DMS 273 (cell line): ENCODE results near the gene SCN1B.
A peak's percentile ranks its signal among the peaks of the same experiment; 100 is the strongest.

Experiments
- DNase-seq: peaks from one replicate; lab custom pipeline; 2025; ENCODE audit not compliant: unreplicated experiment; lab: John Stamatoyannopoulos, UW

The SCN1B gene

GRCh38 chr19:35051796-35052195, 21.5 kb downstream of the SCN1B start:
- no peak for DNase-seq

- no peak for DNase-seq
Measured at GRCh38 chr19:35052599-35053190, 22.4 kb downstream of the SCN1B start.

DNA sequence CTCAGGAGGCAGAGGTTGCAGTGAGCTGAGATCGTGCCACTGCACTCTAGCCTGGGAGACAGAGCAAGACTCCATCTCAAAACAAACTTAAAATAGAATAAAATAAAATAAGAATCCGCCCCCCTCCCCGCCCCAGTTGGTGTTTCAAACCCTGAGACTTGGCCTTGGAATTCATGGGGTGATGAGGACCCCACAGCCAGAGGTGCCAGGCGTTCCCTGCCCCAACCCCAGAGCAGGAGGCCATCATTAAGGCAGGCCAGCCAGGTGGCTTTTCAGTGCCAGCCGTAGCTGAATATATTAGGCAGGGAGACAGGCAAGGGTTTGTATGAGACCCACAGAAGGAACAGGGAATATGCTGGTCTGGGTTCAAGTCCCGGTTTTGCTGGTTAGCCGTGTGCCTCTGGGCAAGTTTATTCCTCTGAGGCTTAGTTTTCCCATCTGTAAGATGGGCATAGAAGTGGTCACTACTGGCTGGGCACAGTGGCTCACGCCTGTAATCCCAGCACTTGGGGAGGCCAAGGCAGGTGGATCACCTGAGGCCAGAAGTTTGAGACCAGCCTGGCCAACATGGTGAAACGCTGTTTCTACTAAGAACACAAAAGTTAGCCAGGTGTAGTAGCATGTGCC, 23.5 kb downstream of the SCN1B start:
- DNase-seq, result no peak

GRCh38 chr19:35054626-35055025, 24.4 kb downstream of the SCN1B start:
- DNase-seq, result no peak

- DNase-seq, result peak; percentile 52
Measured at GRCh38 chr19:35055715-35056179, 25.5 kb downstream of the SCN1B start.

GRCh38 chr19:35056513-35057063, 26.3 kb downstream of the SCN1B start:
- peak; percentile 81 for DNase-seq

DNA sequence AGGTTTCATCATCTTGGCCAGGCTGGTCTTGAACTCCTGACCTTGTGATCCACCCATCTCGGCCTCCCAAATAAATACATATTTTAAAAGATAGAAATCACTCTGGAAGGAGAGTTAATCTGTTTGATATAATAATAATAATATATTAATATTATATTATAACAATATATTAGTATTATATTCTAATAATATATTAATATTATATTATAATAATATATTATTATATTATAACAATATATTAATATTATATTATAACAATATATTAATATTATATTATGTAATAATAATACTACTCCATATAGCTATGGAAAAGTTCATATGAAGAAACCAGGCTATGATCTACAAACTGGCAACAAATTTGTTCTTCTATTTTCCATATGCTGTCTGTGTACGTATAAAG, 28.1 kb downstream of the SCN1B start:
- no peak for DNase-seq

DNA sequence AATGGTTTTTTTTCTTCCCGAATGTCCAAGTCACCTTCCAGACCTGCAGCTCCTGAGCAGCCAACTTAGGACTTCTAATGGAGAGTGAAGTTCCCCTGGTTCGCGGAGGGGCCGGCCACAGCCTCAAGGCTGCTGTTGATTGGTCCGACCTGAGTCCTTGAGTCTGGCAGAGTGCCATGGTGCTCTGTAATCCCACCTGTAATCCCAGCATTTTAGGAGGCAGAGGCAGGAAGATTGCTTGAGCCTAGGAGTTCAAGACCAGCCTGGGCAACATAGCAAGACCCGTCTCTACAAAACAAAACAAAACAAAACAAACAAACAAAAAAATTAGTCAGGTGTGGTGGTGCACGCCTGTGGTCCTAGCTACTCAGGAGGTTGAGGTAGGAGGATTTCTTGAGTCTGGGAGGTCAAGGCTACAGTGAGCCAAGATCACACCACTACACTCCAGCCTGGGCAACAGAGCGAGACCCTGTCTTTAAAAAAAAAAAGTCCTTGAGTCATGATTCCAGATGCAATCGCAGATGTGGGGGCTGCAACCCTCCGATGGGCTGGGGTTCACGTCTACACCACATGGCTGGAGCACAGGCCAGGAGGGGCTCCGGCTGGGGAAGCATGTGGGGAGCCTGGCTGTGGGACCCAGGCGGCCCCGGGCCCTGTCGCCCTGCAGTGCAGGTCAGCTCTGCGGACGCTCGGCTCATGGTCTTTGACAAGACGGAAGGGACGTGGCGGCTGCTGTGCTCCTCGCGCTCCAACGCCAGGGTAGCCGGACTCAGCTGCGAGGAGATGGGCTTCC, 28.9 kb downstream of the SCN1B start:
- DNase-seq, result no peak

- no peak for DNase-seq
Measured at GRCh38 chr19:35059799-35060091, 29.5 kb downstream of the SCN1B start.

GRCh38 chr19:35060160-35060855, 30.0 kb downstream of the SCN1B start:
- no peak for DNase-seq

DNA sequence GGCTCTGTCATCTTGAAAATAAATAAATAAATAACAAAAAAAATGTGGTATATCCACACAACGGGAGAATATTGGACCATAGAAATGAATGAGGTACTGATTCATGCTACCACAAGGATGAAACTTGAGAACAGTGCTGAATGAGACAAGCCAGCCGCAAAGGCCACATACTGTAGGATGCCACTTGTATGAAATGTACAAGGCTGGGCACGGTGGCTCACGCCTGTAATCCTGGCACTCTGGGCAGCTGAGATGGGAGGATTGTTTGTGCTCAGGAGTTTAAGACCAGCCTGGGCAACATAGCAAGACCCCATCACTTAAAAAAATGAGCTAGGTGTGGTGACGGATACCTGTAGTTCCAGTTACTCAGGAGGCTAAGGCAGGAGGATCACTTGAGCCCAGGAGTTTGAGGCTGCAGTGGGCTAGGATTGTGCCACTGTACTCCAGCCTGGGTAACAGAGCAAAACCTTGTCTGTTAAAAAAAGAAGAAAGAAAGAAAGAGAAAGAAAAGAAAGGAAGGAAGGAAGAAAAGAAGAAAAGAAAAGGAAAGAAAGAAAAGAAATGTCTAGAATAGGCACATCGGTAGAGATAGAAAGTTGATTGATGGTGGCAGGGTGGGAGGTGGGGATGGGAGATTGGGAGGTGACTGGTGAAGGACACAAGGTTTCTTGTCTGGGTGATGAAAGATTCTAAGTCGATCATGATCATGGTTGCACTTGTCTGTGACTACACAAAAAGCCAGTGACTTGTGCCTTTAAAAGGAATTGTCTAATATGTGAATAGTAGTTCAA, 31.5 kb downstream of the SCN1B start:
- no peak for DNase-seq

DNA sequence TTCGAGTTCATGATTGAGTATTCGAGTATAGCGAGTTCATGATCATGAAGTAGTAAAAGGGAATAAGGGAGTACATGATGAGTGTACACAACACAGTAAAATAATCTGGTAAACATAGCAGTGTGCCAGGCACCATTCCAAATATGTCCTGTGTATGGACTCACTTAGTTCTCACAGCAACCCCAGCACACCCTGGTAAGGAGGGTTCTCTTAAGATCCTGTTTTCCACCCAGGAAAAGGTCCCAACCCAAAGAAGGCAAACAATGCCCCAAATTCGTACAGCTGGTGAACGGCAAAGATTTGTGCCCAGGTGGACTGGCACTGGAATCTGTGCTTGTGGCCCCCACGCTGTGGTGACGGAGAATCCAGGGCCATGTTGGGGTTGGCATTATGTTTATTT, 32.7 kb downstream of the SCN1B start:
- DNase-seq, result no peak

GRCh38 chr19:35063940-35064818, 33.9 kb downstream of the SCN1B start:
- peak; percentile 38 for DNase-seq

- DNase-seq, result no peak
Measured at GRCh38 chr19:35065574-35065973, 35.3 kb downstream of the SCN1B start.

DNA sequence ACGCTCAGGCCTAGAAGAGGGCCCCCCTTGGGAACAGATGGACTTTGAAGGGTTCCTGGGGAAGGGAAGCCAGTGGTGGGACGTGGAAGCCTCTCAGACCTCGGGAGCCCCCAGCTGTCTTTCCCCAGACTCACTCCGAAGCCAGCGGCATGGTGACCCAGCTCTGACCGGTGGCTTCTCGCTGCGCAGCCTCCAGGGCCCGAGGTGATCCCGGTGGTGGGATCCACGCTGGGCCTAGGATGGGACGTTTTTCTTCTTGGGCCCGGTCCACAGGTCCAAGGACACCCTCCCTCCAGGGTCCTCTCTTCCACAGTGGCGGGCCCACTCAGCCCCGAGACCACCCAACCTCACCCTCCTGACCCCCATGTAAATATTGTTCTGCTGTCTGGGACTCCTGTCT, 35.9 kb downstream of the SCN1B start:
- DNase-seq, result no peak

DNA sequence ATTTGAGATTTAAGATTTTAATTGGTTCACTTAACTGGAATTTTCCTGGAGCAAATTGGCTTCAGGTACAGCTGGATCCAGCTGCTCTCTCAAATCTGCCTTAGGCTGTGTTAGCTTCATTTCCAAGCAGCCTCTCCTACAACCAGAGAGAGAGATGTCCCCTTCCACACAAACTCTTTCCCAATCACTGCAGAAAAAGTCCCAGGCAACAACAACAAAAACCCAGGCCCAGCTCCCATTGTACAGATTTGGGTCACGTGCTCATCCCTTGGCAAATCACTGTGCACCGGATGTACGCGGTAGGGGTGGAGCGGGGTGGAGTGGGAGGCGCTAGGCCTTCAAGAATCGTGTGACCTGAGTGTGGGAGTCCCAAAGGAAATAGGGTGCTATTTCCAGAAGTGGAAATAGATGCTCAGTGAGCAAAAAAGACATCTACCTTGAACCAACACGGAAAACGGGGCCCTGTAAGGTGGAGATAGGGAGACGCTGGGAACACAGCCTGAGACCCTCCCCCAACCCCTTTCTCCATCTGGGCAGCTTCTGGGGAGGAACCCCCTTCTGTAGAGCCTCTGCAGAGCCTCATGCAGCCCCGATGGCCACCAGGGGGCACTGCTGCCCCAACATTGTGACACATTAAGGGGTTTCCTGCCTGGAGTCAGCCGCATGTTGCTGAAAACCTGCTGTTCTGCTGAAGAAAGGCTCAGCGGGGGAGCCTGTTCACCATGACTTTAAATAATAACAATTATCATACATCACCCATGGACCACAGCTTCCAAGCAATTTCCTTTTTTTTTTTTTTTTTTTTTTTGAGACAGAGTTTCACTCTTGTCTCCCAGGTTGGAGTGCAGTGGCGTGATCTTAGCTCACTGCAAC, 36.7 kb downstream of the SCN1B start:
- peak; percentile 96 for DNase-seq

DNA sequence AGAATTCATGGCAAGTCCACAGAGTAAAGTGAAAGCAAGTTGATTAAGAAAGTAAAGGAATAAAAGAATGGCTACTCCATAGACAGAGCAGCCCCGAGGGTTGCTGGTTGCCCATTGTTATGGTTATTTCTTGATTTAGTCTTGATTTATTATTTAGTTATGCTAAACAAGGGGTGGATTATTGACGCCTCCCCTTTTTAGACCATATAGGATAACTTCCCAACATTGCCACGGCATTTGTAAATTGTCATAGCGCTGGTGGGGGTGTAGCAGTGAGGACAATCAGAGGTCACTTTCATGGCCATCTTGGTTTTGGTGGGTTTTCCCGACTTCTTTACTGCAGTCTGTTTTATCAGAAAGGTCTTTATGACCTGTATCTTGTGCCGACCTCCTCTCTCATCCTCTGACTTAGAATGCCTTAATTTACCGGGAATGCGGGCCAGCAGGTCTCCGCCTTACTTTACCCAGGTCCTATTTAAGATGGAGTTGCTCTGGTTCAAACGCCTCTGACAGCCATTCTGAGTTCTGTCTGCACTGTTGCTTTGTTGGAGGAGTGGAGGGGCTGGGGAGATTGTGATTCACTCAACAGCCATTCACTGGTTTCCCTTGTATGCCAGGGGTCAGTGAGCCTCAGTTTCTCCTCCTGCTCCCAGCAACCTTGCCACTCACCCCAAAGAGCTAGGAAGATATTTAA, 38.8 kb downstream of the SCN1B start:
- DNase-seq, result no peak

DNA sequence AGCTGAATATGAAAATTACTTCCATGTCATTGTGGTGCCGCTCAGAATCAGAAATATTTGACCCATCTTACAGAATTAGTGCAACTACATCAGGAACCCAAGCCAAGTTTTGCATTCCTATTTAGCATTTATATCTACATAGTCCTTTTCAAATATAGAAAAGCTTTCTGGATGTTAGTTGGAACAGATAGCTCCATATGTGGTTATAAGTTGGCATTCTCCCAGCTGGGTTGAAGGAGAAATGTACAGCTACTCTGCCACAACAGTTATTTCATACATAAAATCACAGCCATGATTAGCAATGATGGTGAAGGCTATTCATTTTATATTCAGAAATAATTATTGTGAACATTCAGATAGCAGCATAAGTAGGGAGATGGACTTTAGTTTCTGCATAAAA, 39.4 kb downstream of the SCN1B start:
- DNase-seq, result peak; percentile 39
